ENCODE results near the gene SLC25A25.
"Not testable (repeated sequence)": the region's sequence is repeated elsewhere in the genome, so short reads cannot be mapped to it uniquely, and the experiment has no call there.

The SLC25A25 gene

DNA sequence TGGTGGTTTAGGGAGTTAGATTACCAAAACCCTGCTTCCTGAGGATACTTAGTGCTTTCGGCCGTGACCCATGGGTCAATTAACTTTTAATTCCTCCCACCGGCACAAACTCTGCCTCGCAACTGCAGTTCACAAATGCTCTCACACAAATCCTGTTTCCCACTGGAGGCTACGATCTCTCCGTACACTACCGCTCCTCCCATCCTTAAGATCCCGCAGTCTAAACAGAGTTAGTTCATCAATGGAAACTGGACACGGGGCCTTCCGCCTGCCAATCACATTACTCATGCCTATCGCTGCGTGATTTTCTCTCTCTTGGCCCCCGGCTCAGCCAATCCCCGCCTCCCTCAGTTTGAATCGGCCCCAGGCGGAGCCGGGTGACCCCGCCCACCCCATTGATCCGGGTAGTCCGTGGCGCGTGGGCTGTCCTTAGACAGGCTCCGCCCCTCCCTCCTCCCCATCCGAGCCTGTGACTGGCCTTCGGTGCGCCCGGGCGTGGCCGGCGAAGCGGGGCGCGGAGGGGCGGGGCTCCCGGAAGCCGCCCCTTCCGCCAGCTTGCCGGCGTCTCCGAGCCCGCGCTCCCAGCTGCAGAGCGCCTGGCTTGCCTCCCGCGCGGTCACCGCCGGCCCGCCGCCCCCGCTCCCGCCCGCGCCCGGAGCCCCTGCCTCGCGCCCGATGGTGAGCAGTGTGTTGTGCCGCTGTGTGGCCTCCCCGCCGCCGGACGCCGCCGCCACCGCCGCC lies at the start of gene SLC25A25:
Gene SLC25A25, plus strand, starts transcription at position 588 of the 741 bp plus-strand sequence. Its CDS starts 88 bp downstream, at position 676.
- DNase-seq = peak; percentile 100

- no peak for DNase-seq
Observed at GRCh38 chr9:128020692-128021091, 47.3 kb upstream of the SLC25A25 start.

- no peak for DNase-seq
Observed at GRCh38 chr9:128021098-128021497, 46.9 kb upstream of the SLC25A25 start.

- no peak for DNase-seq
Observed at GRCh38 chr9:128022886-128023285, 45.1 kb upstream of the SLC25A25 start.

- not testable (repeated sequence) for DNase-seq
Observed at GRCh38 chr9:128023671-128024070, 44.4 kb upstream of the SLC25A25 start.

DNA sequence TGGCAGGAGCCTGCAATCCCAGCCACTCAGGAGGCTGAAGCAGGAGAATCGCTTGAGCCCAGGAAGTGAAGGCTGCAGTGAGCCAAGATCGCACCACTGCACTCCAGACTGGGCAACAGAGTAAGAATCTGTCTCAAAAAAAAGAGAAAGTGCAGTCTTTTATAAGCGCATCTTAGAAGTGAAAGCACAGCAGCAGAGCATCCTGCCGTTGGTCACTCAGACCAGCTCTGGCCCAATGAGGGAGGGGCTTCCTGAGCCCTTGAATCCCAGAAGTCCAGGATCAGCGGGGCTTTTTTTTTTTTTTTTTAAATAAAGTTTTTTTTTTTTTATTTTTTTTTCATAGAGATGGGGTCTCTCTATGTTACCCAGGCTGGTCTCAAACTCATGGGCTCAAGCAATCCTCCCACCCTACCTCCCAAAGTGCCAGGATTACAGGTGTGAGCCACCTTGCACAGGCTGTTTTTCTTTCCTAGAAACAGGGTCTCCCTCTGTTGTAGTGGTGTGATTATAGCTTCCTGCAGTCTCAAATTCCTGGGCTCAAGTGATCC lies 43.2 kb upstream of the SLC25A25 start:
- DNase-seq = no peak

DNA sequence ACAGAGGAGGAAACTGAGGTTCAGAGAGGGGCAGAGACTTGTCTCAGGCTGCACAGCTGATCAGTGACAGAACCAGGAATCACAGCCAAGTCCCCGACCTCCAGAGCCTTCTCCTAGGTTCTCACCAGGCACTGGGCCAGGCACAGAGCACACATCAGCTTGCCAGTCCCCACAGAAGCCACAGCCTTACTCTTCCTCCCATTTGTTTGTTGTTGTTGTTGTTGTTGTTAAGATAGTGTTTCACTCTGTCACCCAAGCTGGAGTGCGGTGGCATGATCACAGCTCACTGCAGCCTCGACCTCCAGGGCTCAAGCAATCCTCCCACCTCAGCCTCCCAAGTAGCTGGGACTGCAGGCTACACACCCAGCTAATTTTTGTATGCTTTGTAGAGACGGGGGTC lies 42.3 kb upstream of the SLC25A25 start:
- no peak for DNase-seq

- DNase-seq = no peak
Observed at GRCh38 chr9:128026255-128026772, 41.7 kb upstream of the SLC25A25 start.

GRCh38 chr9:128026773-128027541 lies 41.1 kb upstream of the SLC25A25 start:
- no peak for DNase-seq

- DNase-seq = no peak
Observed at GRCh38 chr9:128027705-128028104, 40.3 kb upstream of the SLC25A25 start.

- DNase-seq = no peak
Observed at GRCh38 chr9:128033609-128034008, 34.4 kb upstream of the SLC25A25 start.

DNA sequence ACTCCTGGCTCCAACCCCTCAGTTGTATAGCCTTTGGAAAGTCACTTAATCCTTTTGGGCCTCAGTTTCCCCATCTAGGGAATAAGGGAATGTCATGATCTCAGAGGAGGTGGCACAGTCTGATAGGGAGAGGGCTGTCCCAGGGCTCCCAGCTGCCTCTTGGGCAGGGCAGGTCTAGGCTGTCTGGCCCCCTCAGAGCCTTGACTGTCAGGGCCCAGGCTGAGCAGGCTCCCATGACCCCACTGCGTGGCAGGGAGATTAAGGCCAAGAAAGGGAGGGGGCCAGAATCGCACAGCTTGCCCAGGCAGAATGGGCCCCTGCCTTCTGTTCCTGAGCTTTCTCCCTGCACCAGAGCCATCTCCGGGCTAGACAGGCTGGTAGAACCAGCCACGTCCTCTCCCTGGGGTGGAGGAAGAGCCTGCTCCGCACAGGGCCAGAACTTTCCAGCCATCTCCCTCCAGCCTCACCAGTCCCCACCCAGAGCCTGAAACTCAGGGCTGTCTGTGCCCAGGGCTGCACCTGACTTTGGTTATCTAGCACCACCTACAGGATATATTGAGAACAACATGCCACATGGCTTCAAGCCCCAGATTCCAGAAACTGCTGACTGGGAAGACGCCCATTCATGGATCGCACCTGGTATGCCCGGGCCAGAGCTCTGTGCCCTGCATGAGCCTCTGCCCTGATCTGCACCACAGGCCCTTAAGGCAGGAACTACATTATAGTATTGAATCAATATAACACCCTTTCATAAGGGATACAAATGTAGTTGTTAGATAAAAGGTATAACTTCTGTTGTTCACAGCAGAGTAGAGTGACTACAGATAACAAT lies 33.0 kb upstream of the SLC25A25 start:
- DNase-seq = peak; percentile 66

- DNase-seq = not testable (repeated sequence)
Observed at GRCh38 chr9:128036522-128036921, 31.5 kb upstream of the SLC25A25 start.

DNA sequence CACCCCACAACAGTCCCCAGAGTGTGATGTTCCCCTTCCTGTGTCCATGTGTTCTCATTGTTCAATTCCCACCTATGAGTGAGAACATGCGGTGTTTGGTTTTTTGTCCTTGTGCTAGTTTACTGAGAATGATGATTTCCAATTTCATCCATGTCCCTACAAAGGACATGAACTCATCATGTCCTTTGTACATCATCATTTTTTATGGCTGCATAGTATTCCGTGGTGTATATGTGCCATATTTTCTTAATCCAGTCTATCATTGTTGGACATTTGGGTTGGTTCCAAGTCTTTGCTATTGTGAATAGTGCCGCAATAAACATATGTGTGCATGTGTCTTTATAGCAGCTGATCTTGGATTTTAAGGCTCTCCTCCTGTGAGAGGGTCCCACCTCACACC lies 27.2 kb upstream of the SLC25A25 start:
- not testable (repeated sequence) for DNase-seq

GRCh38 chr9:128042043-128042442 lies 26.0 kb upstream of the SLC25A25 start:
- no peak for DNase-seq

GRCh38 chr9:128043467-128043868 lies 24.6 kb upstream of the SLC25A25 start:
- DNase-seq = no peak

DNA sequence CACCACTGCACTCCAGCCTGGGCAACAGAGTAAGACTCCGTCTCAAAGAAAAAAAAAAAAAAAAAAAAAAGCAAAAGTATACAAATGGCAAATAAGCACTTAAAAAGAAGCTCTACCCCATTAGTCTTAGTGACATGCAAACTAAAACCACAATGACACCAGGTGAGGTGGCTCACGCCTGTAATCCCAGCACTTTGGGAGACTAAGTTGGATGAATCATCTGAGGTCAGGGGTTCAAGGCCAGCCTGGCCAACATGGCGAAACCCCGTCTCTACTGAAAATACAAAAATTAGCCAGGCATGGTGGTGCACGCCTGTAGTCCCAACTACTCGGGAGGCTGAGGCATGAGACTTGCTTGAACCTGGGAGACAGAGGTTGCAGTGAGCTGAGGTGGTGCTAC lies 22.6 kb upstream of the SLC25A25 start:
- not testable (repeated sequence) for DNase-seq

DNA sequence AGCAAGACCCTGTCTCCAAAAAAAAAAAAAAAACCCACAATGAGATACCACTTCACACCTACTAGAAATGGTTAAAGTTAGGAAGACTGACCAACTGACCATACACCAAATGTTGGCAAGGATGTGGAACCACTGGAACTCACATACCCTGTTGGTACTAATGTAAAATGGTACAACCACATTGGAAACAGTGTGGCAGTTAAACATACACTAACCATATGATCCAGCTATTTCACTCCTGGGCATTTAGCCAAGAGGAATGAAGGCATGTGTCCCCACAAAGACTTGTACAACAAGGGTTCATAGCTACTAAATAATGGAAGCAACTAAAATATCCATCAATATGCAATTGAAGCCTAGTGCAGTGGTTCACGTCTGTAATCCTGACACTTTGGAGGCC lies 22.2 kb upstream of the SLC25A25 start:
- DNase-seq = no peak

DNA sequence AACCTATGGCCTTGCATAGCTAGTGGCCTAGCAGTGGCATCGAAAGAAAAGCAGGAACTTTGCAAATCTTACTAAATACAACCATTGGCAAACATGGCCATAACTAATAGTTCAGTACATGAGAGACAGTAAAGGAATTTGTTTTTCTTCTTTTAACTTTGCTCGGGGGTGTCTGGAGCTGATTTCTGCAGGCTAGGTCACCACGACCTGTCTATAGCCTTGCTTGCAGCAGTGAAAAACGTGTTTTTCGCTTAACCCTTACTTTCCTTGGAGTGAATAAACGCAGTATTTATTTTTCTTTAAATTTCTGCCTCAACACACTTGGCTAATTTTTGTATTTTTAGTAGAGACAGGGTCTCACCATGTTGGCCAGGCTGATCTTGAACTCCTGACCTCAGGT lies 20.8 kb upstream of the SLC25A25 start:
- no peak for DNase-seq

DNA sequence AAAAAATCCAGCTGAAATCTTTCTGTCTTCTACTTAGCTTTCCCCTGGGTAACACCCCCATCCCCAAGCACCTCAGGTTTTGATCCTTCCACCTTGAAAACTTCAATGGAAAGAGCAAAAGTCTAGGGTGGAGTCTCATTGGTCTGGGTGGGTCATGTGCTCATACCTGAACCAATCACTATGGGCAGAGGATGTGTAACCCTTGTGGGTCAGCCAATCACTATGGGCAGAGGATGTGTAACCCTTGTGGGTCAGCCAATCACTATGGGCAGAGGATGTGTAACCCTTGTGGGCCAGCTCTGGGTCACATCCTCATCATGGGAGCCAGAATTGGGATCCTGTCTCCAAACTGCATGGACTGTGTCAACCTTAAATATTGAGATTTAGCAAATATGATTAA lies 19.4 kb upstream of the SLC25A25 start:
- DNase-seq = no peak

DNA sequence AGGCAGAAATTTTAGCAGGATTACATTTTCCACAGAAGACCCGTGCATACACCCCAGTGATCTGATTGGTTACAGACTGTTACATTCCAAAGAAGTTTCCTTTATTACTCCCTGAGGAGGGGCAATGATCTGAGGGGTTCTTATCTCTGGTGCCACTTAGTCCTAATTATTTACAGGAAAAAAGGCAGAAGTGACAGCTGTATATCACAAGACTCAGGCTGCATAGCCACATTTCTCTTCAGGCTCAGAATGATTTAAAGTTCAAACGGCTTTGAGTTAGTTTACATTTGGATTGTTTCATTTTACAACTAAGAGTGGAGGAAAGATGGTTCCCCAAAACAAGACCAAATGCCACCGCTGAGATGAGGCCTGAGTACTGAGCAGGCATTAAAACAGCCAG lies 18.2 kb upstream of the SLC25A25 start:
- no peak for DNase-seq

GRCh38 chr9:128051932-128052709 lies 15.9 kb upstream of the SLC25A25 start:
- no peak for DNase-seq

Data from left hindlimb (tissue), 1 donor.